CD4-positive, alpha-beta T cell treated with Interleukin-6 at 100 ng/mL for 8 hours (primary cell): Measurements from ENCODE around the gene IGSF6.
A peak's percentile ranks its signal among the peaks of the same experiment; 100 is the strongest.
"Not testable (repeated sequence)": the region's sequence is repeated elsewhere in the genome, so short reads cannot be mapped to it uniquely, and the experiment has no call there.

Experiments
- DNase-seq: peaks from one replicate; pipeline ENCODE4 v3.0.0-alpha.2; 2020; ENCODE audit warnings: mixed read lengths, low spot score

The IGSF6 gene, protein sequence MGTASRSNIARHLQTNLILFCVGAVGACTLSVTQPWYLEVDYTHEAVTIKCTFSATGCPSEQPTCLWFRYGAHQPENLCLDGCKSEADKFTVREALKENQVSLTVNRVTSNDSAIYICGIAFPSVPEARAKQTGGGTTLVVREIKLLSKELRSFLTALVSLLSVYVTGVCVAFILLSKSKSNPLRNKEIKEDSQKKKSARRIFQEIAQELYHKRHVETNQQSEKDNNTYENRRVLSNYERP

DNA sequence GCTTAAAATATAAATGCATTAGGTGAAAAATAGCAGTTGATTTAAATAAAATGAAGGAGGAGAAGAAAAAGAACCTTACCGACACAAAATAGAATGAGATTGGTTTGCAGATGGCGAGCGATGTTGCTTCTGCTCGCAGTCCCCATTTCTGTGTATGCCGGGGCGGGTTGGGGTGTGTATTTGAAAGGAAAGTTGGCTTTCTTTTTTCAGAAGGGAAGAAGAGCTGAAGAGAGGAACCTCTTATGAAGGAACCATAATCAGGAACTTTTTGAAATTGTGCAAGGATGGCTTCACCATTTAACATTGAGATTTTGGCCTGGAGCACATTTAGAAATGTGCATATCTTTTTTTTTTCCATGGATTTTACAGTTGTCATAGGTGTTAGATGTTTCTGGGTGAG is at the start of gene IGSF6:
IGSF6 (minus strand) TSS at position 156 of the 400 bp plus-strand sequence; CDS start at position 146, 10 bp downstream.
- DNase-seq, result no peak

GRCh38 chr16:21701271-21701670 is 48.9 kb upstream of the IGSF6 start:
- no peak for DNase-seq

DNA sequence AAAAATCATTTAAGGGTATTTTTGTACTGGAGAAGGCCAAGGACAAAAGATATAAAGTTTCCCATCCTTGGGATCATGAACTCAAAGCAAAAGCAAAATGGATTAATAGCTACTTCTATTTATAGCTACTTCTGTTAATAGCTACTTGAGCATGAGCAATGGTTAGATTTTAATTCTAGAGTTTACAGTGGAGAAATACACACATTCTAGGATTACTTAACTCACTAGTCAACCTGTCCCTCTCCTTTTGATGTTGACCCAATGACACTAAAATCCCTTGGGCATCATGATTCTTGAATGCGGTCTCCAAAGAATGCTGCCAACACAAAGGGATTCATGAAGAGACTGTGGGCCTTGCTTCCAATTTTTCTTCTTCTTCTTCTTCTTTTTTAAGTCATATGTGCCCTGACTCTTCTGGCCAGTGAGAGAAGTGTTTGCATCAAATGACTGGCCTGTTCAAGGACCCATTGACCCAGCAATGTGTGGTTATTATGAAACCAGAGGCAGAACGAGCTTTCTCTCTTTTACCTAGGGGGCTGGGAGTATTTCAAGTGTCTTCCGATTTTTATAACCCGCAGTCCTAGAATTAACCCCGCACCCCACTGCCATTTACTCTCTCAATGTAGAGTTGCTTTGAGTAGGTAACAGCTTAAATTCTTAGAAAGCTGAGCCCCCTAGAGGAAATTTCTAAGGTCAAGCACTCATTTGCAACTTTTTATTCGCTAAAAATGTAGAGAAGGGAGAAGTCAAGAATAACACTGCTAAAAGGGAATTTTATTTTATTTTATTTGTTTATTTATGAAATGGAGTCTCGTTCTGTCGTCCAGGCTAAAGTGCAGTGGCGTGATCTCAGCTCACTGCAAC is 46.0 kb upstream of the IGSF6 start:
- DNase-seq, result no peak

DNA sequence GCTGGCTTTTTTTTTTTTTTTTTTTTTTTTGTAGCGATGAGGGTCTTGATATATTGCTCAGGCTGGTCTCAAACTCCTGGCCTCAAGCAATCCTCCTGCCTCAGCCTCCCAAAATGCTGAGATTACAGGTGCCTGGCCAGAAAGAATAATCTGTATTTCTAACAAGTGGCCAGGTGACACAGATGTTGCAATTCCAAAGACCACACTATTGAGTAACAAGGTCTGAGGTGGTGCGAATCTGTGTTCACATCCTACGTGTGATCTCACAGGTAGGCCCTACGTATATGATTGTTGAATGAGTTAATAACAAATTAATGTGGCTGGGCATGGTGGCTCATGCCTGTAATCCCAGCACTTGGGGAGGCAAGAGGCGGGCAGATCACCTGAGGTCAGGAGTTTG is 44.6 kb upstream of the IGSF6 start:
- DNase-seq, result no peak

DNA sequence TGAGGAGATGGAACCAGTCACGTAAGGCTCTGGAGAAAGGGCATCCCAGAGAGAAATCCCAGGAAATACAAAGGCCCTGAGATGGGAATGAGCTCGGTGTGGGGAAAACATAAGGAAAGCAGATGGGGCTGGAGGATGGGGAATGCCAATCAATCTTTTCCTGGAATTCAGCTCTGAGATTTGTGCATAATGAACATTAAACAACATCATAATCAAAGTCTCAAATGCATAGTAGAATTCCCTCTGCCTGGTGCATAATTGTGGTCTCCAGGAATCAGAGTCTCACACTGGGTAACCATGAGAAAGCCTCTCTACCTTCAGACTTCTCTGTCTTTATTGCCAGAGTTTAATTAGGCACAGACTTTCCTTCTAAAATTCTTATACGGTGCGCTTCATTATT is 42.2 kb upstream of the IGSF6 start:
- DNase-seq, result no peak

DNA sequence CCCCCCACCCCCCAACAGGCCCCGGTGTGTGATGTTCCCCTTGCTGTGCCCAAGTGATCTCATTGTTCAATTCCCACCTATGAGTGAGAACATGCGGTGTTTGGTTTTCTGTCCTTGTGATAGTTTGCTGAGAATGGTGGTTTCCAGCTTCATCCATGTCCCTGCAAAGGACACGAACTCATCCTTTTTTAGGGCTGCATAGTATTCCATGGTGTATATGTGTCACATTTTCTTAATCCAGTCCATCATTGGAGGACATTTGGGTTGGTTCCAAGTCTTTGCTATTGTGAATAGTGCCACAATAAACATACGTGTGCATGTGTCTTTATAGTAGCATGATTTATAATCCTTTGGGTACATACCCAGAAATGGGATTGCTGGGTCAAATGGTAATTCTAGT is 38.6 kb upstream of the IGSF6 start:
- DNase-seq, result not testable (repeated sequence)

GRCh38 chr16:21689107-21689506 is 36.7 kb upstream of the IGSF6 start:
- no peak for DNase-seq

DNA sequence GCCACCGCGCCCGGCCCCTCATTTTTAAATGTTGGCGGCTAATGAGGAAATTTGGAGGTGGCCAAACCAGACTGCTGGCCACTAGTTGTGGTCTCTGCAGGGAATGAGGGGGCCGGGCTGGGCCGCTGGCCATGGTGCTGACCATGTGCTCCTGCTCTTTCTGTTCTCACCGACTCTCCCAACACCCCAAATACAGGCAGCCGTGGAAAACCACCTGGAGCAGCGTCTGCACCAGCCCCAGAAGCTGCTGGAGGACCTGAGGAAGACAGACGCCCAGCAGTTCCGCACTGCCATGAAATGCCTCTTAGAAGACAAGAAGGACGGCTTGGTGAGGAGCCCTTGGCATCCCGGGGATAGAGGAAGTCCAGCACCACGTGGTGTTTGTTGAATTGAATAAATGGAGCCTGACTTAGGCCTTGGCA is 32.6 kb upstream of the IGSF6 start:
- no peak for DNase-seq

GRCh38 chr16:21684199-21684598 is 31.8 kb upstream of the IGSF6 start:
- no peak for DNase-seq

DNA sequence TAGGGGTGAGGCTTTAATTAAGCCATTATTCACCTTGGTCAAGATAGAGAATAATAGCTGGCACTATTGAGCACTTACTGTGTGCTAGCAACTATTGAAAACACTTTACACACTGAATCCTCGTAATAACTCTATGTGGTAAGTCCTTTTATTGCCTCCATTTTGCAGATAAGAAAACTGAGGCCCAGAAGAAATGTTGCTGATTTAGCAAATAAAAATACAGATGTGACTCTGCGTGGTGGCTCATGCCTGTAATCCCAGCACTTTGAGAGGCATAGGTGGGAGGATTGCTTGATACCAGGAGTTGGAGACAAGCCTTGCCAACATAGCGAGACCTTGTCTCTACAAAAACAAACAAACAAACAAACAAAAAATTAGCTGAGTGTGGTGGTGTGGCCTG is 30.8 kb upstream of the IGSF6 start:
- DNase-seq, result no peak

GRCh38 chr16:21680714-21681113 is 28.3 kb upstream of the IGSF6 start:
- DNase-seq, result not testable (repeated sequence)

- DNase-seq, result not testable (repeated sequence)
Observed at GRCh38 chr16:21674456-21674855, 22.0 kb upstream of the IGSF6 start.

GRCh38 chr16:21673469-21673868 is 21.1 kb upstream of the IGSF6 start:
- no peak for DNase-seq

DNA sequence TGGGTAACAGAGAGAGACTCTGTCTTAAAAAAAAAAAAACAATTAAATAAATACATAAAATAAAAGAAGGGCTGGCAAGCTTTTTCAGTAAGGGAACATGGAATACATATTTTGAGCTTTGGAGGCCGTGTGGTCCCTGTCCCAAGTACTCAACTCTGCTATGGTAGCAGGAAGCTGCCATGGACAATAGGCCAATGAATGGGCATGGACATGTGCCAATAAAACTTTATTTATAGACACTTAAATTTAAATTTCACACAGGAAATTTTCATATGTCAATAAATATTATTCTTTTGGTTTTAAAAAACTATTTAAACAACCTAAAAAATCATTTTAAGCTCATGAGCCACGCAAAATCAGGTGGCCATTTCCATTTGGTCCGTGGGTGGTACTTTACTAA is 15.2 kb upstream of the IGSF6 start:
- no peak for DNase-seq

DNA sequence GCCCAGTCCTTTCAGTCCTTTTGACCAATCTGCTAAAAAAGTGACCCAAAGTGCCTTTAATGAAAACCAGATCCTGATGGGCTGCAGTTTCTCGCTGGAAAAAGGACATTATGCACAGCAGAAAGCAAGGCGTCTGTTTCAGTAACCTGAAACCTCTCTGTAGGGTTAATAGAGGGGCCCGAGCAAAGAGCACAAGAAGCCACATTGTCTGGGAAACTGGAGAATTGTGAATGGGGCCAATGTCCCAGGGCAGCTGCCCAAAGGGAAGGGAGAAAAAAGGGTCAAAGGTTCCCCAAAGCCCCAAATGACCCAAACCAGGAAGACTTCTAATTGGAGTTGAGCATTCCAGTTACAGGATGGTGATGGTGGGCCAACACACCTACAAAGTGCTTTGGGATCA is 14.4 kb upstream of the IGSF6 start:
- DNase-seq, result no peak

DNA sequence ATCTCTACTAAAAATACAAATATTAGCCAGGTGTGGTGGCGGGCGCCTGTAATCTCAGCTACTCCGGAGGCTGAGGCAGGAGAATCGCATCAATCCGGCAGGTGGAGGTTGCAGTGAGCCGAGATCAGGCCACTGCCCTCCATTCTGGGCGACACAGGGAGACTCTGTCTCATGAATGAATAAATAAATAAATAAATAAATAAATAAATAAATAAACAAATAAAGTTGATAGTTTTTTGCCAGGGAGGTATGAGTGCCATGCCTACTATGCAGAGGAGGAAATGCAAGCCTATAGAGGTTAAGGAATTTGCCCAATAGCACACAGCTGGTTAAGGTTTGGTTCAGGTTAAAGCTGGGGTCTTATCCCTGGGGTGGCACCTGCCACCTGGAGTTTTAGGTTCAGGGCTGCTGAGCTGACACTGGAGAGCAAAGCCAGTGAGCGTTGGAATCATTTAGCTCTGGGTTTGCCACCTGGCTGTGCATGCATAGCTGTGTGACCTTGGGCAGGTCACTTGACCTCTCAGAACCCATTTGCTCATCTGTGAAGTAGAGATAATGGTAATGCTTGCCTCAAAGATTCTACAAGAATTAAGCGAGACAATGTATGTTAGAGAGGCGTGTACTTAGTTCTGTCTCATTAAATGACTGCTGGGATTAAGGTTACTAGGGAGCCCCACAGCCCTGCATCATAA is 12.5 kb upstream of the IGSF6 start:
- DNase-seq, result no peak

GRCh38 chr16:21663889-21664647 is 11.7 kb upstream of the IGSF6 start, which contains the start of gene OTOA:
Gene OTOA (plus strand): TSS chr16:21663968. CDS start chr16:21678515, 14,547 bp downstream.
- DNase-seq, result peak; percentile 25

- no peak for DNase-seq
Observed at GRCh38 chr16:21659124-21659523, 6.7 kb upstream of the IGSF6 start.

GRCh38 chr16:21656795-21657768 is 4.7 kb upstream of the IGSF6 start:
- peak; percentile 69 for DNase-seq

- no peak for DNase-seq
Observed at GRCh38 chr16:21654881-21655280, 2.5 kb upstream of the IGSF6 start.

GRCh38 chr16:21654466-21654865 is 2.1 kb upstream of the IGSF6 start:
- no peak for DNase-seq
